WTC11 (cell line): ENCODE results near the gene ZDHHC11B.

Source experiments
- CREM ChIP-seq: sonication (generic); formaldehyde crosslinking; IDR thresholded peaks from 2 replicates; pipeline ENCODE4 v1.8.1; 2022; ENCODE audit warnings: mild to moderate bottlenecking, missing genetic modification reagents, moderate library complexity
- E2F5 ChIP-seq: sonication (generic); formaldehyde crosslinking; IDR thresholded peaks from 2 replicates; pipeline ENCODE4 v1.8.1; 2022; ENCODE audit warnings: mild to moderate bottlenecking, moderate library complexity, missing genetic modification reagents
- MAX ChIP-seq: sonication (generic); formaldehyde crosslinking; IDR thresholded peaks from 2 replicates; pipeline ENCODE4 v1.8.0; 2022; ENCODE audit warnings: mild to moderate bottlenecking, missing genetic modification reagents
- NR2C2 ChIP-seq: sonication (generic); formaldehyde crosslinking; IDR thresholded peaks from 2 replicates; pipeline ENCODE4 v1.8.0; 2022; ENCODE audit warnings: mild to moderate bottlenecking, missing genetic modification reagents
- RORB ChIP-seq: fragments of 250-450 bp; sonication (Bioruptor Pico); IDR thresholded peaks from 2 replicates; pipeline ENCODE4 v1.9.0; 2021; ENCODE audit warnings: mild to moderate bottlenecking
- STAT6 ChIP-seq: sonication (generic); formaldehyde crosslinking; conservative IDR thresholded peaks from 2 replicates; pipeline ENCODE4 v1.8.1; 2023; ENCODE audit warnings: mild to moderate bottlenecking, low read depth, missing genetic modification reagents, moderate library complexity
- USF2 ChIP-seq: sonication (generic); formaldehyde crosslinking; IDR thresholded peaks from 2 replicates; pipeline ENCODE4 v1.8.1; 2023; ENCODE audit warnings: mild to moderate bottlenecking, missing genetic modification reagents, moderate library complexity
- ZNF232 ChIP-seq: sonication (generic); formaldehyde crosslinking; IDR thresholded peaks from 2 replicates; pipeline ENCODE4 v1.8.0; 2022; ENCODE audit warnings: mild to moderate bottlenecking, missing genetic modification reagents
- ZNF317 ChIP-seq: sonication (generic); formaldehyde crosslinking; IDR thresholded peaks from 2 replicates; pipeline ENCODE4 v1.8.1; 2023; ENCODE audit warnings: low read depth, mild to moderate bottlenecking, moderate library complexity, missing genetic modification reagents, borderline replicate concordance
- TF ChIP-seq, protein P1 (sequence below): sonication (generic); formaldehyde crosslinking; conservative IDR thresholded peaks from 2 replicates; pipeline ENCODE4 v1.8.1; 2022; ENCODE audit warnings: mild to moderate bottlenecking, missing genetic modification reagents
- TF ChIP-seq, protein P2 (sequence below): fragments of 200-600 bp; IDR thresholded peaks from 2 replicates; pipeline ENCODE4 v1.8.0; 2022; ENCODE audit warnings: antibody characterized with exemption
- TF ChIP-seq, protein P3 (sequence below): sonication (generic); formaldehyde crosslinking; IDR thresholded peaks from 2 replicates; pipeline ENCODE4 v1.8.0; 2022; ENCODE audit warnings: missing genetic modification reagents
- TF ChIP-seq, protein P4 (sequence below): fragments of 250-450 bp; sonication (Bioruptor Pico); IDR thresholded peaks from 2 replicates; pipeline ENCODE4 v1.8.0; 2021; ENCODE audit warnings: mild to moderate bottlenecking

DNA sequence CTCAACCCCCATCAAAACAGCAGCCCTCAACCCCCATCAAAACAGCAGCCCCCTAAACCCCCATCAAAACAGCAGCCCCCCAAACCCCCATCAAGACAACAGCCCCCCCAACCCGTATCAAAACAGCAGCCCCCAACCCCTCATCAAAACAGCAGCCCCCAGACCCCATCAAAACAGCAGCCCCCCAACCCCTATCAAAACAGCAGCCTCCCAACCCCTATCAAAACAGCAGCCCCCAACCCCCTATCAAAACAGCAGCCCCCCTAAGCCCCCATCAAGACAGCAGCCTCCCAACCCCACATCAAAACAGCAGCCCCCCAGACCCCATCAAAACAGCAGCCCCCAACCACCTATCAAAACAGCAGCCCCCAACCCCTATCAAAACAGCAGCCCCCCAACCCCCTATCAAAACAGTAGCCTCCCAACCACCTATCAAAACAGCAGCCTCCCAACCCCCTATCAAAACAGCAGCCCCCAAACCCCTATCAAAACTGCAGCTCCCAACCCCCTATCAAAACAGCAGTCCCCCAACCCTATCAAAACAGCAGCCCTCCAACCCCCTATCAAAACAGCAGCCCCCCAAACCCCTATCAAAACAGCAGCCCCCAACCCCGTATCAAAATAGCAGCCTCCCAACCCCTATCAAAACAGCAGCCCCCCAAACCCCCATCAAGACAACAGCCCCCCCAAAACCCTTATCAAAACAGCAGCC lies 92.6 kb downstream of the ZDHHC11B start:
- TF ChIP-seq RORB (CRISPR knock-in tag) (no peak), MAX (CRISPR knock-in tag) (no peak), STAT6 (CRISPR knock-in tag) (no peak), E2F5 (CRISPR knock-in tag) (no peak), CREM (CRISPR knock-in tag) (no peak), USF2 (CRISPR knock-in tag) (no peak), NR2C2 (CRISPR knock-in tag) (no peak), ZNF232 (no peak), ZNF317 (CRISPR knock-in tag) (no peak)
- TF ChIP-seq, protein P1, sequence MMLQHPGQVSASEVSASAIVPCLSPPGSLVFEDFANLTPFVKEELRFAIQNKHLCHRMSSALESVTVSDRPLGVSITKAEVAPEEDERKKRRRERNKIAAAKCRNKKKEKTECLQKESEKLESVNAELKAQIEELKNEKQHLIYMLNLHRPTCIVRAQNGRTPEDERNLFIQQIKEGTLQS (CRISPR knock-in tag): no peak
- TF ChIP-seq, protein P2, sequence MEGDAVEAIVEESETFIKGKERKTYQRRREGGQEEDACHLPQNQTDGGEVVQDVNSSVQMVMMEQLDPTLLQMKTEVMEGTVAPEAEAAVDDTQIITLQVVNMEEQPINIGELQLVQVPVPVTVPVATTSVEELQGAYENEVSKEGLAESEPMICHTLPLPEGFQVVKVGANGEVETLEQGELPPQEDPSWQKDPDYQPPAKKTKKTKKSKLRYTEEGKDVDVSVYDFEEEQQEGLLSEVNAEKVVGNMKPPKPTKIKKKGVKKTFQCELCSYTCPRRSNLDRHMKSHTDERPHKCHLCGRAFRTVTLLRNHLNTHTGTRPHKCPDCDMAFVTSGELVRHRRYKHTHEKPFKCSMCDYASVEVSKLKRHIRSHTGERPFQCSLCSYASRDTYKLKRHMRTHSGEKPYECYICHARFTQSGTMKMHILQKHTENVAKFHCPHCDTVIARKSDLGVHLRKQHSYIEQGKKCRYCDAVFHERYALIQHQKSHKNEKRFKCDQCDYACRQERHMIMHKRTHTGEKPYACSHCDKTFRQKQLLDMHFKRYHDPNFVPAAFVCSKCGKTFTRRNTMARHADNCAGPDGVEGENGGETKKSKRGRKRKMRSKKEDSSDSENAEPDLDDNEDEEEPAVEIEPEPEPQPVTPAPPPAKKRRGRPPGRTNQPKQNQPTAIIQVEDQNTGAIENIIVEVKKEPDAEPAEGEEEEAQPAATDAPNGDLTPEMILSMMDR: no peak
- TF ChIP-seq, protein P3, sequence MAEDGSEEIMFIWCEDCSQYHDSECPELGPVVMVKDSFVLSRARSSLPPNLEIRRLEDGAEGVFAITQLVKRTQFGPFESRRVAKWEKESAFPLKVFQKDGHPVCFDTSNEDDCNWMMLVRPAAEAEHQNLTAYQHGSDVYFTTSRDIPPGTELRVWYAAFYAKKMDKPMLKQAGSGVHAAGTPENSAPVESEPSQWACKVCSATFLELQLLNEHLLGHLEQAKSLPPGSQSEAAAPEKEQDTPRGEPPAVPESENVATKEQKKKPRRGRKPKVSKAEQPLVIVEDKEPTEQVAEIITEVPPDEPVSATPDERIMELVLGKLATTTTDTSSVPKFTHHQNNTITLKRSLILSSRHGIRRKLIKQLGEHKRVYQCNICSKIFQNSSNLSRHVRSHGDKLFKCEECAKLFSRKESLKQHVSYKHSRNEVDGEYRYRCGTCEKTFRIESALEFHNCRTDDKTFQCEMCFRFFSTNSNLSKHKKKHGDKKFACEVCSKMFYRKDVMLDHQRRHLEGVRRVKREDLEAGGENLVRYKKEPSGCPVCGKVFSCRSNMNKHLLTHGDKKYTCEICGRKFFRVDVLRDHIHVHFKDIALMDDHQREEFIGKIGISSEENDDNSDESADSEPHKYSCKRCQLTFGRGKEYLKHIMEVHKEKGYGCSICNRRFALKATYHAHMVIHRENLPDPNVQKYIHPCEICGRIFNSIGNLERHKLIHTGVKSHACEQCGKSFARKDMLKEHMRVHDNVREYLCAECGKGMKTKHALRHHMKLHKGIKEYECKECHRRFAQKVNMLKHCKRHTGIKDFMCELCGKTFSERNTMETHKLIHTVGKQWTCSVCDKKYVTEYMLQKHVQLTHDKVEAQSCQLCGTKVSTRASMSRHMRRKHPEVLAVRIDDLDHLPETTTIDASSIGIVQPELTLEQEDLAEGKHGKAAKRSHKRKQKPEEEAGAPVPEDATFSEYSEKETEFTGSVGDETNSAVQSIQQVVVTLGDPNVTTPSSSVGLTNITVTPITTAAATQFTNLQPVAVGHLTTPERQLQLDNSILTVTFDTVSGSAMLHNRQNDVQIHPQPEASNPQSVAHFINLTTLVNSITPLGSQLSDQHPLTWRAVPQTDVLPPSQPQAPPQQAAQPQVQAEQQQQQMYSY: no peak
- TF ChIP-seq, protein P4, sequence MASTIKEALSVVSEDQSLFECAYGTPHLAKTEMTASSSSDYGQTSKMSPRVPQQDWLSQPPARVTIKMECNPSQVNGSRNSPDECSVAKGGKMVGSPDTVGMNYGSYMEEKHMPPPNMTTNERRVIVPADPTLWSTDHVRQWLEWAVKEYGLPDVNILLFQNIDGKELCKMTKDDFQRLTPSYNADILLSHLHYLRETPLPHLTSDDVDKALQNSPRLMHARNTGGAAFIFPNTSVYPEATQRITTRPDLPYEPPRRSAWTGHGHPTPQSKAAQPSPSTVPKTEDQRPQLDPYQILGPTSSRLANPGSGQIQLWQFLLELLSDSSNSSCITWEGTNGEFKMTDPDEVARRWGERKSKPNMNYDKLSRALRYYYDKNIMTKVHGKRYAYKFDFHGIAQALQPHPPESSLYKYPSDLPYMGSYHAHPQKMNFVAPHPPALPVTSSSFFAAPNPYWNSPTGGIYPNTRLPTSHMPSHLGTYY (CRISPR knock-in tag): no peak
